EH (cell line): ENCODE measurements around the gene ST6GAL2.

ENCODE experiments used
- DNase-seq: peaks from one replicate; pipeline ENCODE4 v3.0.0-alpha.2; 2015; ENCODE audit warnings: low read depth

ST6GAL2 gene, protein sequence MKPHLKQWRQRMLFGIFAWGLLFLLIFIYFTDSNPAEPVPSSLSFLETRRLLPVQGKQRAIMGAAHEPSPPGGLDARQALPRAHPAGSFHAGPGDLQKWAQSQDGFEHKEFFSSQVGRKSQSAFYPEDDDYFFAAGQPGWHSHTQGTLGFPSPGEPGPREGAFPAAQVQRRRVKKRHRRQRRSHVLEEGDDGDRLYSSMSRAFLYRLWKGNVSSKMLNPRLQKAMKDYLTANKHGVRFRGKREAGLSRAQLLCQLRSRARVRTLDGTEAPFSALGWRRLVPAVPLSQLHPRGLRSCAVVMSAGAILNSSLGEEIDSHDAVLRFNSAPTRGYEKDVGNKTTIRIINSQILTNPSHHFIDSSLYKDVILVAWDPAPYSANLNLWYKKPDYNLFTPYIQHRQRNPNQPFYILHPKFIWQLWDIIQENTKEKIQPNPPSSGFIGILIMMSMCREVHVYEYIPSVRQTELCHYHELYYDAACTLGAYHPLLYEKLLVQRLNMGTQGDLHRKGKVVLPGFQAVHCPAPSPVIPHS

GRCh38 chr2:106885971-106886915, at the start of gene ST6GAL2:
Gene ST6GAL2, minus strand, starts transcription at chr2:106886167. Its CDS starts 42,190 bp downstream, at chr2:106843977.
- peak; percentile 4 for DNase-seq

DNA sequence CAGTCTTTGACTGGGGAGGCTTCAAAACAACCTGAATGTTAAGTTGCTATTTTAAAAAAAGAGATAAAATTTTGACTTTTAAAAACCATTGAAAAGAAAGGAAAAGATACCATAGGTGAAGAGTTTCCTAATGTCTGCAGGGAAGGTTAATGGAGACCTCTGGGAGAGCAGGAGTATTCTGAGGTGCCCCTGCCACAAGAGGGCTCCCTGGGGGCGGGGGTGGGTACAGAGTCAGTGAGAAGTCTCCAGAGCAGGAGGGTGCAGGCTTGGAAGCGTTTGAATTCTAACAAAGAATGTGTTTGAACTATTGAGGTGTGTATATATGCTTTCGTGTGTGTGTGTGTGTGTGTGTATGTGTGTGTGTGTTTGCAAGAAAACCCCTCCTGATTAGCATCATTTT, 46.7 kb upstream of the ST6GAL2 start:
- DNase-seq = no peak

GRCh38 chr2:106931717-106932335, 45.9 kb upstream of the ST6GAL2 start:
- DNase-seq = no peak

- DNase-seq = no peak
Measured at GRCh38 chr2:106921451-106921850, 35.5 kb upstream of the ST6GAL2 start.

DNA sequence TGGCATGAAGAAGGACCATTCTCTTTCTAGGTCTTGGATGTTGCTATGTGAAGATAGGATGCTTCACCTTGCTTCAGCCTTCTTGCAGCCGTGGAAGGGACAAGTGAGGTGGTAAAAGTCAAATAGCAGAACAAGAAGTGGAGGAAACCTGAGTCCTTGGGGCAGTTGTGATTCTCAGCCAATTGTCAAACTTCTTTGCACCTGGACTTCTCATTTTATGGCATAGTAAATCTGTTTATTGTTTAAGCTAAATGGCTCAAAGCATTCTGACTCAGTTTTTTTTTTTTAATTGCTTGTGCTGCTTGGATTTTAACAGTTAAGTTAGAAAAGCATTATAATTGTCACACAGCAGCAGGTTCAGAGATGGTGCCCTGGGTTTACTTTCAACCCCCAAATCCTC, 33.0 kb upstream of the ST6GAL2 start:
- DNase-seq = no peak

DNA sequence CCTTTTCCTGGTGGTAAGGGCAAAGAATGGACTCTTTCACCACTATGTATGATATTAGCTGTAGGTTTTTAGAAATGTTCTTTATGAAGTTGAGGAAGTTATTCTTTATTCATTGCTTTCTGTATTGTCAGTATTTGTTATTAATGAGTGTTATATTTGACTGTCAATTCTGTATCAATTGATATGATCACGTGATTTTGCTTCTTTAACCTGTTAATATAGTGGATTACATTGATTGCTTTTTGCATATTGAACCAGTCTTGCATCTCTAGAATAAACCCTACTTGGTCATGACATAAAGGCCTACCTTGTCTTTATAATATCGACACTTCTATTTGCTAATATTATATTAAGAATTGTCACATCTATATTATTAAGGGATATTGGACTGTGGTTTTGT, 18.3 kb upstream of the ST6GAL2 start:
- no peak for DNase-seq

GRCh38 chr2:106899786-106900530, 14.0 kb upstream of the ST6GAL2 start:
- no peak for DNase-seq

DNA sequence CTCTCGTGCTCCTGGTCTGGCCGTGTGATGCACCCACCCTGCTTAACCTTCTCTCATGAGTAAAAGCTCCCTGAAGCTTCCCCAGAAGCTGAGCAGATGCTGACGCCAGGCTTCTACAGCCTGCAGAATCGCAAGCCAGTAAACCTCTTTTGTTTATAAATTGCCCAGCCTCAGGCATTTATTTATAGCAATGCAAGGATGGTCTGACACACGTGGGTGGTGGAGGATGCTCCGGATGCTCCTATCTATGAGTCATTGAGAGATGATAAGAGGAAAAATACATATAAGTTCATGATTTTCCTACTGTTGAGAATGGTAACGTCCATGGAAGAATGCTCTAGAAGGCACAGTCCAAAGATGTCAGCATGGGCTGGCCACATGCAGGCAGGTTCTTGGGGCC, 8.6 kb upstream of the ST6GAL2 start:
- no peak for DNase-seq

GRCh38 chr2:106892048-106892447, 6.1 kb upstream of the ST6GAL2 start:
- no peak for DNase-seq

DNA sequence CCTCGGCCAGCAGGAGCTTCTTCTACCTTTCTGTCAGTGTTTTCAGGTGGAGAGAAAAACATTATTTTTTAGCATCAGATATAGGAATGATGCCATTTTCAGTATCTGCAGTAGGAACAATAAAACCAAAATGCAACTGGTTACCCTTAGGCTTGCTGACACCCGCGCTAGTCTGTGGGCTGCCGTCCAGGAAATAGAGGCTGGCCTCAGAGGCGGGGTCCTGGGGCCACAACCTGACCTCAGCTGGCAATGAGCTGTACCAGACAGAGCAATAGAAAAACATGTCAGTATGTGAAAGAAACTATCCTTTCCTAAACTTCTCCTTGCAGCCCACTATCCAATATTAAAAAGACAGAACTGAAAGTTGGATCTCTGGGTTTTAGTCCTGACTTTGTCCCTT, 4.6 kb upstream of the ST6GAL2 start:
- DNase-seq = no peak

DNA sequence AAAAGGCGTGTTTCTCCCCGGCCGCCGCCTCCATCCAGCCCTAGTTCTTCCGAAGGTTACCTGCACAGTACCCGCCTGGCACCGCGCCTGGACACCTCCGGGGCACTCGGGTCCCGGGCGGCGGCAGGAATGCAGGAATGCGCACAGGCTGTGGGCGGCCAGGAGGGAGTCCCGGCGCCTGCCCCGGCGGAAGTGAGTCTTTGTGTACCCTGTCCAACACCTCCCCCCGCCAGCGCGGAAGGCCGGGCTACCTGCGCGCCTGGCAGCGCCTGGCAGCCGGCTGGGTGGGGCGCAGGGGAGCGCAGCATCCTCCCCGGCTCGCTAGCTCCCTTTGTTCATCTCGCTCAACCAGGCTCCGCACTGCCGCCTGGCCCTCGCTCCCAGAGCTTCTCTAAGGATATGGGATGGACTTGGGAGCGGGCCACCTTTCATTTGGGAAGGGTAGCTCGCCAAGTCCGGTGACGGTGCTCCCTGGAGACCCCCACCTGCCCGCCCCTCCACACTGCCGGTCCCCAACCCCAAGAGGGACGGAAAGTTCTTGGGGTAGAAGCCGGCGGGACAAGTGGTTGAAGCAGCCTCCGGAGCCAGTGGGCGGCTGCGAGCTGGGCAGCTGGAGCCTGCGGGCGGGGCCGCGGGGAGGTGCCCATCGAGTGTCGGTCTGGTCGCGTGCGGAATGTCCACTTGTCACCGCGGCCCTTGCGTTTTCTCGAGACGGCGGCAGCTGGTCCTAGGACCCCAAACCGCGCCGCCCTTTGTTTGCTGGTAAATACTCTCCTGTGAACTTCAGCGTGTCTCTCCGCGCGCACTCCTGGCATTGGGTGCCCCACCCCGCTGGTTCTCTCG, 1.2 kb upstream of the ST6GAL2 start:
- DNase-seq = no peak

- no peak for DNase-seq
Measured at GRCh38 chr2:106885329-106885728, 638 bp downstream of the ST6GAL2 start.

GRCh38 chr2:106882673-106883072, 3.3 kb downstream of the ST6GAL2 start:
- peak; percentile 10 for DNase-seq

GRCh38 chr2:106878206-106878605, 7.8 kb downstream of the ST6GAL2 start:
- no peak for DNase-seq

- no peak for DNase-seq
Measured at GRCh38 chr2:106876699-106877098, 9.3 kb downstream of the ST6GAL2 start.

DNA sequence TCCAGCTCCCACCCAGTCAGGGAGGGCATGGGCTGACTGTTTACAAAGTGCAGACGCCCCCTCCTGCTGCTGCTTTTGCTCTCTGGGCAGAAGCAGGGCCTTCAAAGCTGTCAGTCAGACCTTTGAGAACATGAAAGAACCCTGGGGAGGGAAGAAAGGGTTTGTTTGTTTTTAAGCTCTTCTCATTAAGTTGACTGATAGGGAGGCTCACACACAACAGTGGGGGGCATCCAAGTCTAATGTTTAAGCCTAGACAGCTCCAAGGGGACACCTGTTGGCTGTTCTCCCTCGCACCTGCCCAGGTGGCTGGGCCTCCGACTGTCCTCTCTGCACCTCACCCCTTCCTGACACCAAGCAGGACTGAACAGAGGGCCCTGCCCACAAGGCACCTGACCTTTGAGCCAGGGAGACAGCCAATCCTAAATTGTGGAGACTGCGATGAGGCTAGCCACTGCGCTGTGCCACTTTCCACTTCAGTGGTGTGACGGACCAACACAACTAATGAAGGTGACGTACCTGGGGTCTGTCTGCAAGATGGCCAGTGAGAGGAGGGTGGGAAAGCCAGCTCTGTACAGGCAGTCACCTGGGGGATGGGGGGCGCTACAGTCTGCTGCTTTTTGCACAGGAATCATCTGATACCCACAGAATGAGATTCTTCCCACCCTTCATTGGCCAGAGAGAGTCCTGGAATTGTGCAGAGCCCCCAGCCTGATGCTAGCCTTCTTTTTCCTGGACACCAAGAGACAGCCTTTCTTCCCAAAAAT, 16.3 kb downstream of the ST6GAL2 start:
- no peak for DNase-seq

- no peak for DNase-seq
Measured at GRCh38 chr2:106868275-106868674, 17.7 kb downstream of the ST6GAL2 start.

DNA sequence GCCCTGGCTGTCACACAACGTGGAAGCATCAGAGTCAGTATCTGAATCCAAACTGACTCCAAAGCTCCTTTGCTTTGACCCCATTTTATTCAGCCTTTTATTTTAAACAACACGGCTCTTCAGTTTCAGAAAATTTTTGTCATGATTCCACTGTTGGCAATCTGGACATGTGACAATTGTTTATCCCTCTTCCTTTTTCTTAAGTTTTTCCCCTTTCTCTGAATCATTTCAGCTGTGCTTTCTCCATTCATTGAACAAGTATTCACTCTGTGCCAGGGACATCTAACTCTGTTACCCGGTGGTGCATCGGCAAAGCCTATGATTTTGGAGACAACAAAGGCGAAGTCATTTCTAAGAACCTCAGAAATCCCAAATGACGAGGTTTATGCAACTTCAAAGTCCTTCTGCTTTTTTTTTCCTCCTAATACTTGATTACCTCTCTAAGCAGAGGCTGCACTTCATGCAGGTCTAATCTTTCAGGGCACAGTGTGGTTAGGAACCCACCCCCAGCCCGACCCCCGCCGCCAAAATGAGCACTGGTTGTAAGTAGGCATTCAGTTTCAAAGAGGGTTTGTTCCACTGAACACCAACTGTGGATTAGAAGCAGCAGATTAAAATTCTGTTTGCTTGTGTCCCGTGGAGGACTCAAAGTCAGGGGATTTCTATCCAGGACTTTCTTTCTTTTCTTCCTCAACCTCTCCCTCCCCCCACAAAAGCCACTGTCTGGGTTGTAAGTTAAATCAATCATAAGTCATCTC, 18.6 kb downstream of the ST6GAL2 start:
- no peak for DNase-seq

DNA sequence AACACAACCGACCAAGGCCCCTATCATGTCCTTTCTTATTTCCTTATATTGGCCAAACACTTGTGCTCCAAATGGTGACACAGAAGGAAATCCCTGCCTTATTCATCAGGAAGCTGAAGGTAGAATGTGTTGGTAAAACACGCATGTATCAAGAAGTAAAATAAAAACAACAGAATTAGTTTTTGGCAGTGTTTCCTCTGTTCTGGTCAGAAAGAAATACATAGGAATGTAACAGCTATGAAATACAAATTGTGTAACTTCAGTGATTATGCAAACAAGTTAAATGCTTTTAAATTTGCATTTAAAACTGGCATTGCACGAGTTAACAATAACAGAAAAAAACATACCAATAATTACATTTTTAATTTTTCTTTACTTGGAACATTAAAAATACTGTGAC, 19.3 kb downstream of the ST6GAL2 start:
- DNase-seq = no peak
